Esophagus muscularis mucosa (tissue), 4 donors: ENCODE results near the gene CDH4. TPM values are rescaled to one million over a fixed set of nuclear protein-coding genes. Genes with fewer than 3 reads are reported as not detected.

Source experiments
- DNase-seq: peaks from one replicate; pipeline ENCODE4 v3.0.0-alpha.2; 2017; ENCODE audit errors: extremely low spot score
- H3K27ac ChIP-seq, 4 donors: fragments of 200-600 bp; sonication (generic); replicated peaks in 1 of 4; 1 replicate in 3 of 4; 2 replicates in 1 of 4; pipeline ENCODE4 v1.5.1; 2016 to 2019; ENCODE audit warnings: mild to moderate bottlenecking in 1 of 4
- H3K27me3 ChIP-seq, 4 donors: fragments of 200-600 bp; sonication (generic); one replicate each; pipeline versions ENCODE4 v1.5.1 to v1.6.0; 2016 to 2019
- H3K36me3 ChIP-seq, 4 donors: fragments of 200-600 bp; sonication (generic); one replicate each; pipeline ENCODE4 v1.5.1; 2016 to 2019
- H3K4me1 ChIP-seq, 4 donors: fragments of 200-600 bp; sonication (generic); one replicate each; pipeline ENCODE4 v1.5.1; 2016 to 2019
- H3K4me3 ChIP-seq, 4 donors: fragments of 200-600 bp; sonication (generic); 1 replicate in 2 of 4; 2 replicates in 2 of 4; pipeline ENCODE4 v1.5.1; 2016 to 2019; ENCODE audit warnings: mild to moderate bottlenecking in 4 of 4, moderate library complexity in 1 of 4
- H3K9me3 ChIP-seq, 4 donors: fragments of 200-600 bp; sonication (generic); 1 replicate in 3 of 4; 2 replicates in 1 of 4; pipeline ENCODE4 v1.5.1; 2016 to 2019
- CTCF ChIP-seq, 3 experiments: fragments of 200-600 bp in 2 of 3; fragments of 450-650 bp in 1 of 3; sonication (generic) in 2 of 3; IDR thresholded peaks; one replicate each; pipeline ENCODE4 v1.5.1; 2017 to 2019; ENCODE audit warnings: antibody characterized with exemption in 3 of 3, mild to moderate bottlenecking in 2 of 3, moderate library complexity in 1 of 3
- EP300 ChIP-seq: sonication (generic); formaldehyde crosslinking; IDR thresholded peaks from one replicate; pipeline ENCODE4 v1.6.1; 2017; ENCODE audit warnings: antibody characterized with exemption
- POLR2A ChIP-seq: fragments of 450-650 bp; IDR thresholded peaks from one replicate; pipeline ENCODE4 v1.6.1; 2017; ENCODE audit warnings: antibody characterized with exemption, moderate library complexity, mild to moderate bottlenecking, low read depth
- POLR2AphosphoS5 ChIP-seq, 2 donors: sonication (generic); formaldehyde crosslinking; IDR thresholded peaks; one replicate each; pipeline ENCODE4 v1.6.1; 2017; ENCODE audit warnings: antibody characterized with exemption in 2 of 2
- WGBS: methylation state at CpG from one replicate; pipeline ENCODE4 v1.1.5; 2018; 5-methylcytosine and 5-hydroxymethylcytosine counted together
- intact Hi-C: fragments of 100-400 bp; cut with DNase I; formaldehyde crosslinking; loops from one replicate; pipeline ENCODE4 v1.15.1; 2023
- total RNA-seq, 4 donors: library from RNA; depleted of rRNA; stranded (reverse); fragments of >200 nt; gene quantifications; one replicate each; pipeline versions ENCODE4 v1.1.0 to v1.2.1, GENCODE V29; 2016

CDH4 gene
- total RNA-seq, 4 donors from 2014 or later, result 0.42 to 1.3 (median 0.48) TPM

DNA sequence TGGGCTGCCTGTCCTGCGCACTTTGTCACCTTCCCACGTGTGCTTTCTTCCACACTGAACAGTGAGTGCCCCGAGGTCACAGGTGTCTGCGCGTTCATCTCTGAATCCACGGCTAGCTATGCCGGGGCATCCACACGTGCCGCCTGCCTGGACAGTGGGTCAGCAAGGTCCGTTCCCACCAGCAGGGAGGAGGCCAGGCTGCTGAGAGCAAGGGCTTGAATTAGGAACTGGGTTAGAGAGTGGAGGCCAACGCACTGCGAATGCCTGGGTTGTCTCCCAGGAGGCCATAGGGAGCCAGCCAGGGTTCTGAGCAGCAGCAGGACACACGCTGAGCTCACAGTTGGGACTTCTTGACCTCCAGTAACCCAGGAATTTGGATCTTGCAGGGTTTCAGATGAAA, 565.5 kb downstream of the CDH4 start:
- no peak for DNase-seq
- intact Hi-C loops, result no loop called here
- H3K27me3 ChIP-seq, result peaks cover 0 to 18% (median 0%) of the 10 kb centered on the region in 4 donors
- no peaks in the 10 kb centered on the region for H3K4me1 ChIP-seq
- TF ChIP-seq EP300 (no peak), POLR2A (no peak), POLR2AphosphoS5 (IDR thresholded peaks at IDR 0.05) (no peak), CTCF (IDR thresholded peaks at IDR 0.05) (no peak)
- no peaks in the 10 kb centered on the region for H3K36me3 ChIP-seq
- H3K9me3 ChIP-seq, result no peaks in the 10 kb centered on the region
- WGBS, result 77% methylated on average over 12 of the region's 13 CpGs
- H3K4me3 ChIP-seq, result no peak overlapping the region
- H3K27ac ChIP-seq, result no peak overlapping the region

DNA sequence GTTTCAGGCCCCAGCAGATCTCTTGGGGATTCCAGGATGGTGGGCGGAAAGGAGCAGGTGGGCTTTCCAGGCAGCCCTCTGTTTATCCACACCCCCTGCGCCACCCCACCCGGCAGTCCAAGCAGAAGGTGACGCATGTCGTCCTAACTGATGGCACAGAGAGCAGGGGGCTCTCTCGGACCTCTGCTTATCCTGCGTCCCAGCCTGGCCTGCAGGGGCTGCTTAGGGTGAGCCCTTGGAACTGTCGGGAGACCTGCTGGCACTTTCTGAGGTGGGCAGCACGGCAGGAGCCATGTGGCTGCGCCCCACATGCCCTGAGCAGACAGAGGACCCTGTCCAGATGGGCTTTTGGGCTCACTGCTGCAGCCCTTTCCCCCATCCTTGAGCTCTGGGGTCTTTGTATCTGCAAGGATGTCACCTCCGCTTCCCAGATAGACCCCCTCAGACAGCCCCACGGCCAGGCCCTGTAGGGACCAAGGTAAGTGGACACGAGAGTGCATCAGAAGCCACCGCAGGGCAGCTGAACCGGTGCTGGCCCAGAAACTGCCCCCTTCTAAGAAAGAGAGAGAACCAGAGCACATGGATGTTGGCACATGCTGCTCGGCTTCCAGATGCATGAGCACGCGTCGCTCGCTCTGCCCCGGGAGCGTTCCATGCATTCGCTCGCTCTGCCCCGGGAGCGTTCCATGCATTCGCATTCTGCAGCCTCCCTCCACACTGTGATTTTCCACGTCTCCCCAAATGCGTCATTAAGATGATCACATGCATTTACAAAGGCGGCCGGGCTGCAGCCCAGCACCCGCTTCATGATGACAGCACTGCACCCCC, 566.9 kb downstream of the CDH4 start:
- DNase-seq, result no peak
- TF ChIP-seq POLR2AphosphoS5 (IDR thresholded peaks at IDR 0.05) (no peak), POLR2A (no peak), CTCF (IDR thresholded peaks at IDR 0.05) (no peak), EP300 (no peak)
- intact Hi-C loops, result no loop called here
- Histone ChIP-seq H3K4me1 (no peaks in the 10 kb centered on the region), H3K27ac (no peak overlapping the region), H3K9me3 (no peaks in the 10 kb centered on the region), H3K27me3 (peaks cover 0 to 19% (median 0%) of the 10 kb centered on the region in 4 donors), H3K4me3 (no peak overlapping the region), H3K36me3 (no peaks in the 10 kb centered on the region)
- 88% methylated on average over 25 of the region's 32 CpGs for WGBS

GRCh38 chr20:61819574-61819846, 567.4 kb downstream of the CDH4 start:
- no peak overlapping the region for H3K27ac ChIP-seq
- DNase-seq, result no peak
- WGBS, result 88% methylated on average over 3 of the region's 3 CpGs
- H3K27me3 ChIP-seq, result peaks cover 0 to 19% (median 0%) of the 10 kb centered on the region in 4 donors
- no peaks in the 10 kb centered on the region for H3K36me3 ChIP-seq
- H3K4me1 ChIP-seq, result no peaks in the 10 kb centered on the region
- H3K9me3 ChIP-seq, result no peaks in the 10 kb centered on the region
- no peak overlapping the region for H3K4me3 ChIP-seq
- intact Hi-C loops, result no loop called here
- TF ChIP-seq CTCF (IDR thresholded peaks at IDR 0.05) (no peak), POLR2AphosphoS5 (IDR thresholded peaks at IDR 0.05) (no peak)

DNA sequence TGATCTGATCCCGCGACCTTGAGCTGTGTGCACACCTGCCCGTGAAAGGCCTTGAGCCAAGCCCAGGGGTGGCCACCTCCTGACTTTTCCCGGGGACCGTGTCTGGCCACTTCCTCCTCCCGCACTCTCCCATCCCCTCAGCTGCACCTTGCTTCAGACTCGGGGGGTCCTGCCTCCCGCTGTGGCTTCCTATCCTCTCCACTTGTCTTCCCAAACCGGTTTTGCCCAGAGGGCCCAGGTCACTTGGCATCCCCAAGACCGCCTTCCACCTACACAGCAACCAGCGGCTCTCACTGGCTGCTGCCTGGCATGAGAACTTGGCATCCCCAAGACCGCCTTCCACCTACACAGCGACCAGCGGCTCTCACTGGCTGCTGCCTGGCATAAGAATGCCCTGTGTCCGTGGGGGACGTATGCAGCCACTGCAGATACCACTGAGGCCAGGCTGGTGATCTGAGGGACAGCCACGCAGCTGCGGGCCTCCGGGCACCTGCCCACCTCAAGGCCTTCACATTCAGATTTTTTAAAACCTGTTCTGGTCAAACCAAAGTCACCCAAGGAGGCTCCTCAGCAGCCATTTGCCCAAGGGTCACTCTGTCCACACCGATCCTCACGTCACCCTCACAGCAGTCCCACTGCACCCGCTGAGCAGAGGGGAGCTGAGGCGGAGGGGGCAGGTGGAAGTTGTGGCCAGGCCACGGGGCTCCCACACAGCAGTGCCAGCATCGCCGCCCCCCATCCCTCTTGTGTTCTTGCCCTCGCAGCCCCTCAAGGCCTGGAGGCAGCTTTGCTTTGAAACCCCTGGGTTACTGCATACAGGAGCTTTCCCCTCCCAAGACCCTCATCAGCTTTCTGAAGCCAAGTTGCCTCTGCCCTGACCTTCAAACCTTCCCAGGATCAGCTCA, 568.1 kb downstream of the CDH4 start:
- H3K4me1 ChIP-seq, result no peaks in the 10 kb centered on the region

More for the DNA sequence above, 568.1 kb downstream of the CDH4 start:
- DNase-seq, result no peak
- Histone ChIP-seq H3K27ac (no peak overlapping the region), H3K9me3 (no peaks in the 10 kb centered on the region), H3K27me3 (peaks cover 0 to 16% (median 0%) of the 10 kb centered on the region in 4 donors), H3K4me3 (no peak overlapping the region), H3K36me3 (no peaks in the 10 kb centered on the region)
- TF ChIP-seq CTCF (IDR thresholded peaks at IDR 0.05), result no peak
- no peak for TF ChIP-seq EP300
- no peak for TF ChIP-seq POLR2A
- TF ChIP-seq POLR2AphosphoS5 (IDR thresholded peaks at IDR 0.05), result no peak
- intact Hi-C loops, result no loop called here
- 84% methylated on average over 24 of the region's 27 CpGs for WGBS
